ENCODE data around the gene DDX19B.

GRCh38 chr16:70377782-70378181, 78.8 kb downstream of the DDX19B start:
- no peak for TF ChIP-seq EZH2 (IDR thresholded peaks at IDR 0.05; ENCODE audit: insufficient read depth, poor library complexity, severe bottlenecking)
- no peak for TF ChIP-seq EZH2phosphoT487 (IDR thresholded peaks at IDR 0.05; ENCODE audit: insufficient read depth, low read depth)
